Suprapubic skin (tissue), 4 donors: Measurements from ENCODE around the gene RRP36. TPM values are rescaled to one million over a fixed set of nuclear protein-coding genes. Genes with fewer than 3 reads are reported as not detected.

ENCODE experiments used
- DNase-seq, 2 donors: peaks; one replicate each; pipeline ENCODE4 v3.0.0-alpha.2; 2019; ENCODE audit warnings: low spot score in 2 of 2
- H3K27ac ChIP-seq: fragments of 200-600 bp; sonication (generic); one replicate; pipeline ENCODE4 v1.5.1; 2019
- H3K27me3 ChIP-seq: fragments of 200-600 bp; sonication (generic); one replicate; pipeline ENCODE4 v1.5.1; 2019
- H3K36me3 ChIP-seq: fragments of 200-600 bp; sonication (generic); one replicate; pipeline ENCODE4 v1.5.1; 2019
- H3K4me1 ChIP-seq: fragments of 200-600 bp; sonication (generic); one replicate; pipeline ENCODE4 v1.5.1; 2019
- H3K4me3 ChIP-seq: fragments of 200-600 bp; sonication (generic); one replicate; pipeline ENCODE4 v1.5.1; 2019; ENCODE audit warnings: mild to moderate bottlenecking
- H3K9me3 ChIP-seq: fragments of 200-600 bp; sonication (generic); one replicate; pipeline ENCODE4 v1.5.1; 2019
- EP300 ChIP-seq: sonication (generic); formaldehyde crosslinking; IDR thresholded peaks from one replicate; pipeline ENCODE4 v1.6.1; 2017; ENCODE audit warnings: antibody characterized with exemption
- POLR2A ChIP-seq, 2 donors: fragments of 450-650 bp; IDR thresholded peaks; one replicate each; pipeline ENCODE4 v1.6.1; 2017; ENCODE audit warnings: antibody characterized with exemption in 2 of 2, mild to moderate bottlenecking in 2 of 2, moderate library complexity in 2 of 2
- POLR2AphosphoS5 ChIP-seq, 3 donors: sonication (generic); formaldehyde crosslinking; IDR thresholded peaks; one replicate each; pipeline ENCODE4 v1.6.1; 2017; ENCODE audit warnings: antibody characterized with exemption in 3 of 3
- WGBS: methylation state at CpG from one replicate; pipeline ENCODE4 v1.1.5; 2018; 5-methylcytosine and 5-hydroxymethylcytosine counted together
- total RNA-seq, 4 donors: library from RNA; depleted of rRNA; stranded (reverse); fragments of >200 nt; gene quantifications; one replicate each; pipeline ENCODE4 v1.1.0, GENCODE V29; 2016
- TF ChIP-seq, protein P1 (sequence below), 2 donors: fragments of 200-600 bp in 1 of 2; fragments of 450-650 bp in 1 of 2; sonication (generic) in 1 of 2; IDR thresholded peaks; one replicate each; pipeline ENCODE4 v1.5.1; 2016 to 2019; ENCODE audit warnings: antibody characterized with exemption in 2 of 2, mild to moderate bottlenecking in 1 of 2, moderate library complexity in 1 of 2

Gene RRP36
- total RNA-seq, 4 donors from 2014 or later: 30.8 to 66.6 (median 53.6) TPM

DNA sequence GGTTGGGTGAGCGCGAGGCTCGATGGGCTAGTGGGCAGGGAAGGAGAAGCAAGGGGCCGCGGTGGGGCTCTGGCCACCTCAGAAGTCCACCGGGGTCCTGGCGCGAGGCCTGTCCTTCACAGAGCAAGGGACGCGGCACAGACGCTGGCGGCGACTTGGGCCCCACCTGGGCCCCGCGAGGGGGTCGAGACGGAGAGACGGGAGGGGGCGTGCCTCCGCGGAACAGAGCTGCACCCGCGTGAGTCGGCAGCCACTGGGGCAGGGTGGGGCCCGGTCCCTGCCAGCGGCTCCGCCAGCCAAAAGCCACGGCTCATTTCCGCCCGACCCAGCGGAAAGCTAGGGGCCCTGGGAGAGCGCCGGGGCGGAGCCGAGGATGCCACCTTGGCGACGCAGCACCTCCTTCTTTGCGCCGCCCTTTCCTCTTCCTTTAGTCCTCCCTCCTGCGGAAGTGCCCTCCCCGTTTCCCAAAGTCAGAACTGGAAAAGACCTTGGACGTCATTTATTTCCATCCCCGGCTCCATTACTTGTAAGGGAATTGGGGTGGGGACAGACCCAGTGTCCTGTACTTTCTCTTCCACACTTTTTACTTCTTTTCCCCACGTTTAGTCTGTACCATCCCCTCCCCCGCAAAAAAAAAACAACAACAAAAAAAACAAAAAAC is 32.3 kb downstream of the RRP36 start, which contains the start of gene CUL7:
Gene CUL7, minus strand, starts transcription at position 307 of the 661 bp plus-strand sequence. CDS start 1,063 bp downstream, outside the sequence.
- Histone ChIP-seq H3K4me1 (peaks cover 29% of the 10 kb centered on the region), H3K36me3 (peaks cover 34% of the 10 kb centered on the region), H3K4me3 (peak within 1 kb of the TSS; percentile 63), H3K27ac (peak within 1 kb of the TSS; percentile 81), H3K9me3 (no peaks in the 10 kb centered on the region), H3K27me3 (no peaks in the 10 kb centered on the region)
- TF ChIP-seq EP300 (no peak), POLR2AphosphoS5 (IDR thresholded peaks at IDR 0.05) (peak in 1 of 3 donors; percentile 72), POLR2A (IDR thresholded peaks at IDR 0.05) (peak; percentile 20 to 43)
- WGBS: 4% methylated on average over 26 of the region's 45 CpGs
- peak; percentile 95 for DNase-seq

DNA sequence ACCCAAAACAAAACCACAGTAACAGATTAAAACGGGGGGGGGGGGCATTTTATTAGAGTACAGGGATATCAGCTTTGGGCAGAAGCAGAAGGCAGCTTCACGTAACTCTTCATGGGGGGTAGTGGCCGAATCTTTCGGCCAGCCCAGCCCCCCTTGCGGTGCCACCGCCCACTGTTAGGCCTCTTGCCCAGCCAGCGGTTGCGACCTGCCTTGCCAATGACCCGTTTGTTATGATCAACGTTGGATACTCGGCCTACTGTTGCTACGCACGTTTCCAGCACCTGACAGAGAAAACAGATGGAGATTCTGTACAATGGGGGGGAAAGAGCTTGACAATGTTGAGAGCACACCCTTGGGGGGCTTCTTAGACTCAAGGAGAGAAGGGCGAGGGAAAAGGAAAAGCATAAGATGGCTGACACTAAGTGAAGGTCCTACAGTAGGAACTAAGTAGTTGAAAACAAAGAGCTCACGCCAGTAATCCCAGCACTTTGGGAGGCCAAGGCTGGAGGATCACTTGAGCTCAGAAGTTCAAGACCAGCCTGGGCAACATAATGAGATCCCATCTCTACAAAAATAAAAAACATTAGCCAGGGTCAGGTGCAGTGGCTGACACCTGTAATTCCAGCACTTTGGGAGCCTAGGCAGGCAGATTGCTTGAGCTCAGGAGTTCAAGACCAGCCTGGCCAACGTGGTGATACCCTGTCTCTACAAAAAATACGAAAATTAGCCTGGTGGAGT is 33.0 kb downstream of the RRP36 start:
- Histone ChIP-seq H3K4me1 (peaks cover 31% of the 10 kb centered on the region), H3K4me3 (peak overlapping the region; percentile 63), H3K9me3 (no peaks in the 10 kb centered on the region), H3K36me3 (peaks cover 28% of the 10 kb centered on the region), H3K27ac (peak overlapping the region; percentile 81), H3K27me3 (no peaks in the 10 kb centered on the region)
- 67% methylated on average over 17 of the region's 17 CpGs for WGBS
- no peak for DNase-seq
- TF ChIP-seq, protein P1, sequence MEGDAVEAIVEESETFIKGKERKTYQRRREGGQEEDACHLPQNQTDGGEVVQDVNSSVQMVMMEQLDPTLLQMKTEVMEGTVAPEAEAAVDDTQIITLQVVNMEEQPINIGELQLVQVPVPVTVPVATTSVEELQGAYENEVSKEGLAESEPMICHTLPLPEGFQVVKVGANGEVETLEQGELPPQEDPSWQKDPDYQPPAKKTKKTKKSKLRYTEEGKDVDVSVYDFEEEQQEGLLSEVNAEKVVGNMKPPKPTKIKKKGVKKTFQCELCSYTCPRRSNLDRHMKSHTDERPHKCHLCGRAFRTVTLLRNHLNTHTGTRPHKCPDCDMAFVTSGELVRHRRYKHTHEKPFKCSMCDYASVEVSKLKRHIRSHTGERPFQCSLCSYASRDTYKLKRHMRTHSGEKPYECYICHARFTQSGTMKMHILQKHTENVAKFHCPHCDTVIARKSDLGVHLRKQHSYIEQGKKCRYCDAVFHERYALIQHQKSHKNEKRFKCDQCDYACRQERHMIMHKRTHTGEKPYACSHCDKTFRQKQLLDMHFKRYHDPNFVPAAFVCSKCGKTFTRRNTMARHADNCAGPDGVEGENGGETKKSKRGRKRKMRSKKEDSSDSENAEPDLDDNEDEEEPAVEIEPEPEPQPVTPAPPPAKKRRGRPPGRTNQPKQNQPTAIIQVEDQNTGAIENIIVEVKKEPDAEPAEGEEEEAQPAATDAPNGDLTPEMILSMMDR (IDR thresholded peaks at IDR 0.05): no peak
- no peak for TF ChIP-seq POLR2A (IDR thresholded peaks at IDR 0.05)
- no peak for TF ChIP-seq EP300
- TF ChIP-seq POLR2AphosphoS5 (IDR thresholded peaks at IDR 0.05): no peak

DNA sequence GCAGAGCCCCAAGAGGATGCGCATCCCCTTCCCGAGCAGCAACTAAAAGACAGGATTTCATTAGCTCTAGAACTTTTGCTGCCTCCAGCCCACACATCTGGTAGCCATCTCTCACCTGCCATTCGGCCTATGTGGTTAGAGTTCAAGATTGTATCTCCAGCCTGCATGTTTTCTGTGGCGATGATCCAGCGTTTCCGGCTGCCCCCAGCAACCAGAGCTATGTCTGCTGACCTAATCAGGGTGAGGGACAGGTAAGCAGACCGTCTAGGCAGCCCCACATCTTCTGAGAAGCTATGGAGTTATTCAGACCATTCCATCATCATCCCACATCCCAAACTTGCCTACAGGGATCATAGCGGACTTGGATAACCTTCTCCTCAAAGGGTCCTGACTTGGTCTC is 34.5 kb downstream of the RRP36 start:
- no peak for DNase-seq
- H3K9me3 ChIP-seq: no peaks in the 10 kb centered on the region
- no peak overlapping the region for H3K27ac ChIP-seq
- H3K36me3 ChIP-seq: peaks cover 20% of the 10 kb centered on the region
- no peak overlapping the region for H3K4me3 ChIP-seq
- WGBS: 82% methylated on average over 8 of the region's 8 CpGs
- TF ChIP-seq, protein P1 (IDR thresholded peaks at IDR 0.05): no peak
- TF ChIP-seq POLR2AphosphoS5 (IDR thresholded peaks at IDR 0.05) (no peak), EP300 (no peak)
- H3K27me3 ChIP-seq: no peaks in the 10 kb centered on the region
- peaks cover 42% of the 10 kb centered on the region for H3K4me1 ChIP-seq

DNA sequence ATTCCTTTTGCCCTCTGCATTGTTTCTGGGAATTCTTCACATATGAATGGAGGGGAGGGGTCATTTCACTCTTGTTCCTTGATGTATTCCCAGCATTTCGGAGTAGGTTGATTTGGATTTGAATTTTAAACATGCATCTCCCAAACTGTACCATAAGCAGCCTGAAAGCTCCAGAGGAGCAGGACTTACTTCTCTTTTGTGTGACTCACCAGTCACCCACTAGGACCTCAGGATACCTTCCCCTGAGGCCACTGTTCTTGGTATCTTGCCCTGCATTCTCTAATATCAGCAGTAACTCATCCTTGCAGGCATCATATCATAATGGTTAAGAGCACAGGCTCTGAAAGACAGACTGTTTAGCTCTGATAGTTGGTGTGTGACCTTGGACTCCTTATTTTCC is 37.1 kb downstream of the RRP36 start:
- WGBS: 69% methylated on average over 1 of the region's 1 CpG
- H3K27me3 ChIP-seq: no peaks in the 10 kb centered on the region
- TF ChIP-seq POLR2A (IDR thresholded peaks at IDR 0.05) (no peak), POLR2AphosphoS5 (IDR thresholded peaks at IDR 0.05) (no peak), EP300 (no peak)
- TF ChIP-seq, protein P1 (IDR thresholded peaks at IDR 0.05): no peak
- no peak for DNase-seq
- no peaks in the 10 kb centered on the region for H3K9me3 ChIP-seq
- H3K4me3 ChIP-seq: peak overlapping the region; percentile 75
- peak overlapping the region; percentile 79 for H3K27ac ChIP-seq
- peaks cover 27% of the 10 kb centered on the region for H3K36me3 ChIP-seq
- H3K4me1 ChIP-seq: peaks cover 31% of the 10 kb centered on the region

DNA sequence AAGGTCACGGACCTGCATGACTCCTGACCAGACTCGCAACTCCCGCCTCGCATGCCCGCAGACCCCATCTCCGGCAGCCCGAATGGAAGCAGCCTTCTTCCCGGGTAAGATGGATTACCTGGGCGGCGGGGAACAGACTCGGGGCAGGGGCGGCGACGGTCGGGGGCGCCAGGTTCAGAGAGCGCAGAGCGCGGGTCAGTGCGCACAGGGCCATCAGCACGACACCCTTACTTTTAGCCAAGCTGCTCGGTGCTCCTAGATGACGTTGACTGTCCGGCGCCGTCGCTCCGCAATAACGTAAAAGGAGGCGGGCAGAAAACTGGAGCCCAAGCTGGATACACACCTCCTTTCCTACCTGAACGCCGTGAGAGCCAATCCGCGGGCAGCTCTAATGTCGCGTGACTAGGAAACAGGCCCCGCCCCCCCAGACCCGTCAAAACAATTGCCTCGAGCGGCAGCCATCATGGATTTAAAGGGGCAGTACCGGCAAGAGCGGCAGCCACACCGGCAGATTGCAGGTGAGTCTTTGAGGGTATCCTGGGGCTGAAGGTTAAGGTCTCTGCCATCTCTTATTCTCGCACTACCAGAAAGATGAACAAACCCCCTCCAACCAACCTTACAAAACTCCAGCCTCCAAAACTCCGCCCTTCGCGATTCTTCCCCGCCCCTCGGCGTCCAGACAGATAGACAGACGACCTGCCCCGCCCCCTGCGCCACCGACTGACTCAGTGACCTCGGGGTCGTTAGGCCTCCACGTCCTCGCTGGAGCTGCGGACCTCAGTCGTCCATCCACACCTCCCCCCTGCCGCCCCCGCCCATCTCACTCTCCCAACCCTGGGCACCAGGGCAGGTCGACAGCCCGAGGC is 38.0 kb downstream of the RRP36 start, which contains the start of the genes KLC4 and MRPL2:
Gene KLC4, plus strand, starts transcription at position 464 of the 866 bp plus-strand sequence. CDS start 1,705 bp downstream, outside the sequence.
Gene MRPL2, minus strand, starts transcription at position 267 of the 866 bp plus-strand sequence. Its CDS starts 53 bp downstream, at position 214.
- no peak for TF ChIP-seq EP300
- TF ChIP-seq POLR2A (IDR thresholded peaks at IDR 0.05): peak in 1 of 2 donors; percentile 74
- TF ChIP-seq, protein P1 (IDR thresholded peaks at IDR 0.05): no peak
- peak in 2 of 3 donors; percentile 53 to 57 for TF ChIP-seq POLR2AphosphoS5 (IDR thresholded peaks at IDR 0.05)
- Histone ChIP-seq H3K36me3 (peaks cover 29% of the 10 kb centered on the region), H3K27ac (peak within 1 kb of the TSS; percentile 79), H3K4me1 (peaks cover 26% of the 10 kb centered on the region), H3K4me3 (peak within 1 kb of the TSS; percentile 75), H3K9me3 (no peaks in the 10 kb centered on the region), H3K27me3 (no peaks in the 10 kb centered on the region)
- DNase-seq: peak; percentile 99
- 0% methylated on average over 24 of the region's 64 CpGs for WGBS
